SJSA1 (cell line): Measurements from ENCODE around the gene LIMK1. TPM values are rescaled to one million over a fixed set of nuclear protein-coding genes. Genes with fewer than 3 reads are reported as not detected.

Source experiments
- DNase-seq, 2 experiments: peaks; one replicate each; pipeline ENCODE4 v3.0.0-alpha.2; 2015 to 2020; ENCODE audit warnings: low spot score in 2 of 2, low read depth in 1 of 2
- H3K27ac ChIP-seq: fragments of 250-450 bp; sonication (Bioruptor Pico); 2 replicates; pipeline ENCODE4 v1.5.1; 2020; ENCODE audit warnings: mild to moderate bottlenecking, moderate library complexity
- H3K27me3 ChIP-seq: fragments of 250-450 bp; sonication (Bioruptor Pico); replicated peaks from 2 replicates; pipeline ENCODE4 v1.5.1; 2020; ENCODE audit warnings: mild to moderate bottlenecking, moderate library complexity
- H3K36me3 ChIP-seq: fragments of 250-450 bp; sonication (Bioruptor Pico); 2 replicates; pipeline ENCODE4 v1.5.1; 2020; ENCODE audit warnings: mild to moderate bottlenecking
- H3K4me1 ChIP-seq: fragments of 250-450 bp; sonication (Bioruptor Pico); replicated peaks from 2 replicates; pipeline ENCODE4 v1.6.1; 2021; ENCODE audit warnings: mild to moderate bottlenecking
- H3K4me3 ChIP-seq: fragments of 250-450 bp; sonication (Bioruptor Pico); 2 replicates; pipeline ENCODE4 v1.5.1; 2020; ENCODE audit warnings: mild to moderate bottlenecking
- H3K9me3 ChIP-seq: fragments of 250-450 bp; sonication (Bioruptor Pico); replicated peaks from 2 replicates; pipeline ENCODE4 v1.5.1; 2020; ENCODE audit warnings: mild to moderate bottlenecking
- total RNA-seq: library from RNA; depleted of rRNA; stranded (reverse); fragments of >200 nt; shearing (Covaris generic); gene quantifications from 2 replicates; pipeline ENCODE4 v1.2.3, GENCODE V29; 2014

The LIMK1 gene
- total RNA-seq, 1 experiment from 2014 or later = 38.1 TPM

- Histone ChIP-seq H3K4me1 (peaks cover 17% of the 10 kb centered on the region), H3K36me3 (no peaks in the 10 kb centered on the region), H3K4me3 (no peak overlapping the region), H3K9me3 (no peaks in the 10 kb centered on the region), H3K27ac (no peak overlapping the region), H3K27me3 (no peaks in the 10 kb centered on the region)
- no peak for DNase-seq
Observed at GRCh38 chr7:74048999-74049599, 34.5 kb upstream of the LIMK1 start.

GRCh38 chr7:74049997-74050798 is 33.4 kb upstream of the LIMK1 start:
- Histone ChIP-seq H3K9me3 (no peaks in the 10 kb centered on the region), H3K4me3 (no peak overlapping the region), H3K27me3 (no peaks in the 10 kb centered on the region), H3K27ac (no peak overlapping the region), H3K36me3 (no peaks in the 10 kb centered on the region), H3K4me1 (peaks cover 6% of the 10 kb centered on the region)
- no peak for DNase-seq

GRCh38 chr7:74051193-74051592 is 32.4 kb upstream of the LIMK1 start:
- Histone ChIP-seq H3K4me3 (no peak overlapping the region), H3K9me3 (no peaks in the 10 kb centered on the region), H3K27me3 (no peaks in the 10 kb centered on the region), H3K4me1 (0 out of 2 replicates have a peak, but pooled peaks cover 4% of the 10 kb centered on the region), H3K27ac (no peak overlapping the region), H3K36me3 (no peaks in the 10 kb centered on the region)
- DNase-seq = no peak

- H3K27me3 ChIP-seq = no peaks in the 10 kb centered on the region
- peak; percentile 23 to 68 for DNase-seq
- no peak overlapping the region for H3K27ac ChIP-seq
- no peaks in the 10 kb centered on the region for H3K9me3 ChIP-seq
- no peak overlapping the region for H3K4me3 ChIP-seq
- no peaks in the 10 kb centered on the region for H3K36me3 ChIP-seq
- 0 out of 2 replicates have a peak, but pooled peaks cover 4% of the 10 kb centered on the region for H3K4me1 ChIP-seq
Observed at GRCh38 chr7:74051629-74052410, 31.8 kb upstream of the LIMK1 start.

GRCh38 chr7:74052628-74053027 is 31.0 kb upstream of the LIMK1 start:
- DNase-seq = no peak
- no peak overlapping the region for H3K27ac ChIP-seq
- no peaks in the 10 kb centered on the region for H3K9me3 ChIP-seq
- H3K4me3 ChIP-seq = no peak overlapping the region
- no peaks in the 10 kb centered on the region for H3K27me3 ChIP-seq
- no peaks in the 10 kb centered on the region for H3K36me3 ChIP-seq
- 0 out of 2 replicates have a peak, but pooled peaks cover 4% of the 10 kb centered on the region for H3K4me1 ChIP-seq

- H3K36me3 ChIP-seq = no peaks in the 10 kb centered on the region
- H3K4me1 ChIP-seq = 0 out of 2 replicates have a peak, but pooled peaks cover 4% of the 10 kb centered on the region
- no peaks in the 10 kb centered on the region for H3K9me3 ChIP-seq
- no peaks in the 10 kb centered on the region for H3K27me3 ChIP-seq
- no peak for DNase-seq
- no peak overlapping the region for H3K27ac ChIP-seq
- no peak overlapping the region for H3K4me3 ChIP-seq
Observed at GRCh38 chr7:74053589-74054186, 29.9 kb upstream of the LIMK1 start.

- Histone ChIP-seq H3K36me3 (no peaks in the 10 kb centered on the region), H3K4me3 (no peak overlapping the region), H3K4me1 (0 out of 2 replicates have a peak, but pooled peaks cover 3% of the 10 kb centered on the region), H3K27me3 (no peaks in the 10 kb centered on the region), H3K27ac (no peak overlapping the region), H3K9me3 (no peaks in the 10 kb centered on the region)
- DNase-seq = no peak
Observed at GRCh38 chr7:74056096-74056915, 27.3 kb upstream of the LIMK1 start.

GRCh38 chr7:74057216-74057925 is 26.2 kb upstream of the LIMK1 start:
- H3K9me3 ChIP-seq = no peaks in the 10 kb centered on the region

GRCh38 chr7:74057987-74058386 is 25.6 kb upstream of the LIMK1 start:
- DNase-seq = no peak
- Histone ChIP-seq H3K9me3 (no peaks in the 10 kb centered on the region), H3K4me3 (no peak overlapping the region), H3K4me1 (peaks cover 11% of the 10 kb centered on the region), H3K27me3 (no peaks in the 10 kb centered on the region), H3K36me3 (no peaks in the 10 kb centered on the region), H3K27ac (no peak overlapping the region)

More at GRCh38 chr7:74057216-74057925, 26.2 kb upstream of the LIMK1 start:
- no peak overlapping the region for H3K4me3 ChIP-seq
- no peak for DNase-seq
- no peaks in the 10 kb centered on the region for H3K27me3 ChIP-seq
- no peaks in the 10 kb centered on the region for H3K36me3 ChIP-seq
- H3K27ac ChIP-seq = no peak overlapping the region
- peaks cover 9% of the 10 kb centered on the region for H3K4me1 ChIP-seq

GRCh38 chr7:74058486-74058885 is 25.1 kb upstream of the LIMK1 start:
- no peak overlapping the region for H3K4me3 ChIP-seq
- H3K4me1 ChIP-seq = peaks cover 11% of the 10 kb centered on the region
- no peak overlapping the region for H3K27ac ChIP-seq
- DNase-seq = no peak
- no peaks in the 10 kb centered on the region for H3K9me3 ChIP-seq
- H3K36me3 ChIP-seq = no peaks in the 10 kb centered on the region
- no peaks in the 10 kb centered on the region for H3K27me3 ChIP-seq

- no peaks in the 10 kb centered on the region for H3K36me3 ChIP-seq
- DNase-seq = no peak
- no peaks in the 10 kb centered on the region for H3K9me3 ChIP-seq
- H3K27me3 ChIP-seq = no peaks in the 10 kb centered on the region
- no peak overlapping the region for H3K4me3 ChIP-seq
- H3K27ac ChIP-seq = no peak overlapping the region
- H3K4me1 ChIP-seq = peaks cover 11% of the 10 kb centered on the region
Observed at GRCh38 chr7:74059037-74059436, 24.6 kb upstream of the LIMK1 start.

GRCh38 chr7:74059681-74060588 is 23.7 kb upstream of the LIMK1 start:
- Histone ChIP-seq H3K27me3 (no peaks in the 10 kb centered on the region), H3K9me3 (no peaks in the 10 kb centered on the region), H3K36me3 (no peaks in the 10 kb centered on the region), H3K4me1 (peaks cover 11% of the 10 kb centered on the region), H3K27ac (no peak overlapping the region), H3K4me3 (no peak overlapping the region)
- DNase-seq = no peak
